Left lung (tissue), 10 donors: Measurements from ENCODE around the gene SKA3. TPM values are rescaled to one million over a fixed set of nuclear protein-coding genes. Genes with fewer than 3 reads are reported as not detected.

Source experiments
- ATAC-seq: fragments of 200-7000 bp; cut with Tn5 transposase; one replicate; pipeline ENCODE4 v1.9.1; 2020; ENCODE audit warnings: moderate library complexity
- DNase-seq, 4 donors: peaks; one replicate each; pipeline ENCODE4 v3.0.0-alpha.2; 2013 to 2020
- H3K27ac ChIP-seq, 2 donors: fragments of 200-600 bp; sonication (generic) in 1 of 2; one replicate each; pipeline versions ENCODE4 v1.5.0 to v1.8.0; 2020 to 2021
- H3K27me3 ChIP-seq, 2 donors: fragments of 200-600 bp; sonication (generic) in 1 of 2; one replicate each; pipeline versions ENCODE4 v1.5.0 to v1.8.0; 2020 to 2021
- H3K36me3 ChIP-seq, 2 donors: fragments of 200-600 bp; sonication (generic) in 1 of 2; one replicate each; pipeline versions ENCODE4 v1.5.0 to v1.8.0; 2020 to 2021
- H3K4me1 ChIP-seq, 2 donors: fragments of 200-600 bp; one replicate each; pipeline ENCODE4 v1.8.0; 2021
- H3K4me3 ChIP-seq, 2 donors: fragments of 200-600 bp; sonication (generic) in 1 of 2; one replicate each; pipeline versions ENCODE4 v1.5.0 to v1.8.0; 2020 to 2021; ENCODE audit warnings: mild to moderate bottlenecking in 1 of 2
- H3K9me3 ChIP-seq, 2 donors: fragments of 200-600 bp; sonication (generic) in 1 of 2; one replicate each; pipeline versions ENCODE4 v1.5.0 to v1.8.0; 2020 to 2021
- CTCF ChIP-seq, 2 donors: fragments of 200-600 bp; sonication (generic) in 1 of 2; IDR thresholded peaks; one replicate each; pipeline versions ENCODE4 v1.5.0 to v1.8.0; 2021; ENCODE audit warnings: antibody characterized with exemption in 2 of 2
- intact Hi-C, 2 donors: fragments of 100-400 bp; cut with DNase I; formaldehyde crosslinking; loops; one replicate each; pipeline versions ENCODE4 v1.11.2 to v1.14.2; 2022
- polyA plus RNA-seq, 6 donors: library from polyadenylated mRNA; unstranded; fragments of 120-200 nt; gene quantifications; one replicate each; pipeline ENCODE4 v1.2.1, GENCODE V29; 2013; ENCODE audit not compliant: insufficient read length in 6 of 6
- total RNA-seq, 2 donors: library from RNA; stranded (reverse); fragmentation: NEBNext Ultra II Directional; extraction: Animal tissue kit (Norgen Biotek cat#: 25700); gene quantifications; one replicate each; pipeline ENCODE4 v1.2.1, GENCODE V29; 2021
- donor health status: DM: no; HTN: yes; CAD: no.
- donor health status: DM: no; HTN: no; CAD: no.

The SKA3 gene
- total and polyA plus RNA-seq, 8 donors, result 2.0 to 17.6 (median 10.2) TPM

GRCh38 chr13:21152251-21152899 lies 24.0 kb downstream of the SKA3 start:
- peaks cover 0 to 5% of the 10 kb centered on the region in 2 donors for H3K4me1 ChIP-seq
- H3K27ac ChIP-seq, result no peak overlapping the region
- intact Hi-C loops, result no loop called here
- H3K27me3 ChIP-seq, result no peaks in the 10 kb centered on the region
- TF ChIP-seq CTCF (IDR thresholded peaks at IDR 0.05), result no peak
- H3K4me3 ChIP-seq, result no peak overlapping the region
- DNase-seq (no peak), ATAC-seq (no peak)
- H3K36me3 ChIP-seq, result peaks cover 0 to 16% of the 10 kb centered on the region in 2 donors
- no peaks in the 10 kb centered on the region for H3K9me3 ChIP-seq

GRCh38 chr13:21150013-21150412 lies 26.3 kb downstream of the SKA3 start:
- intact Hi-C loops, result no loop called here
- DNase-seq, result no peak
- H3K4me1 ChIP-seq, result peaks cover 0 to 5% of the 10 kb centered on the region in 2 donors
- H3K9me3 ChIP-seq, result no peaks in the 10 kb centered on the region
- no peak overlapping the region for H3K4me3 ChIP-seq
- no peaks in the 10 kb centered on the region for H3K27me3 ChIP-seq
- TF ChIP-seq CTCF (IDR thresholded peaks at IDR 0.05), result no peak
- no peak overlapping the region for H3K27ac ChIP-seq
- ATAC-seq, result no peak
- peaks cover 0 to 39% of the 10 kb centered on the region in 2 donors for H3K36me3 ChIP-seq

GRCh38 chr13:21149568-21149967 lies 26.8 kb downstream of the SKA3 start:
- intact Hi-C loops, result no loop called here
- H3K4me3 ChIP-seq, result no peak overlapping the region
- no peak overlapping the region for H3K27ac ChIP-seq

GRCh38 chr13:21148557-21149258 lies 27.6 kb downstream of the SKA3 start:
- ATAC-seq, result no peak
- Histone ChIP-seq H3K27me3 (no peaks in the 10 kb centered on the region), H3K27ac (no peak overlapping the region), H3K4me1 (peaks cover 0 to 7% of the 10 kb centered on the region in 2 donors), H3K4me3 (no peak overlapping the region), H3K9me3 (no peaks in the 10 kb centered on the region), H3K36me3 (peaks cover 0 to 48% of the 10 kb centered on the region in 2 donors)
- TF ChIP-seq CTCF (IDR thresholded peaks at IDR 0.05), result no peak
- intact Hi-C loops, result no loop called here
- DNase-seq, result no peak

More at GRCh38 chr13:21149568-21149967, 26.8 kb downstream of the SKA3 start:
- ATAC-seq, result no peak
- Histone ChIP-seq H3K4me1 (peaks cover 0 to 5% of the 10 kb centered on the region in 2 donors), H3K36me3 (peaks cover 0 to 43% of the 10 kb centered on the region in 2 donors), H3K27me3 (no peaks in the 10 kb centered on the region), H3K9me3 (no peaks in the 10 kb centered on the region)
- DNase-seq, result no peak
- TF ChIP-seq CTCF (IDR thresholded peaks at IDR 0.05), result no peak

GRCh38 chr13:21147827-21148226 lies 28.5 kb downstream of the SKA3 start:
- H3K36me3 ChIP-seq, result peaks cover 0 to 54% of the 10 kb centered on the region in 2 donors
- TF ChIP-seq CTCF (IDR thresholded peaks at IDR 0.05), result no peak

More at GRCh38 chr13:21147827-21148226, 28.5 kb downstream of the SKA3 start:
- intact Hi-C loops, result no loop called here
- Histone ChIP-seq H3K27me3 (no peaks in the 10 kb centered on the region), H3K4me3 (no peak overlapping the region), H3K27ac (no peak overlapping the region), H3K4me1 (peaks cover 6 to 16% of the 10 kb centered on the region in 2 donors), H3K9me3 (no peaks in the 10 kb centered on the region)
- DNase-seq (no peak), ATAC-seq (no peak)
